AG09319 (cell line): ENCODE data around the gene PLCB1.

Experiments
- DNase-seq: peaks from one replicate; pipeline ENCODE4 v3.0.0-alpha.2; 2010; ENCODE audit warnings: low read depth; ENCODE audit errors: extremely low read depth
- TF ChIP-seq, protein P1 (sequence below): IDR thresholded peaks from 2 replicates; pipeline ENCODE4 v1.5.1; 2011; ENCODE audit warnings: low read depth, mild to moderate bottlenecking, inconsistent platforms, low read length, moderate library complexity

PLCB1 gene

DNA sequence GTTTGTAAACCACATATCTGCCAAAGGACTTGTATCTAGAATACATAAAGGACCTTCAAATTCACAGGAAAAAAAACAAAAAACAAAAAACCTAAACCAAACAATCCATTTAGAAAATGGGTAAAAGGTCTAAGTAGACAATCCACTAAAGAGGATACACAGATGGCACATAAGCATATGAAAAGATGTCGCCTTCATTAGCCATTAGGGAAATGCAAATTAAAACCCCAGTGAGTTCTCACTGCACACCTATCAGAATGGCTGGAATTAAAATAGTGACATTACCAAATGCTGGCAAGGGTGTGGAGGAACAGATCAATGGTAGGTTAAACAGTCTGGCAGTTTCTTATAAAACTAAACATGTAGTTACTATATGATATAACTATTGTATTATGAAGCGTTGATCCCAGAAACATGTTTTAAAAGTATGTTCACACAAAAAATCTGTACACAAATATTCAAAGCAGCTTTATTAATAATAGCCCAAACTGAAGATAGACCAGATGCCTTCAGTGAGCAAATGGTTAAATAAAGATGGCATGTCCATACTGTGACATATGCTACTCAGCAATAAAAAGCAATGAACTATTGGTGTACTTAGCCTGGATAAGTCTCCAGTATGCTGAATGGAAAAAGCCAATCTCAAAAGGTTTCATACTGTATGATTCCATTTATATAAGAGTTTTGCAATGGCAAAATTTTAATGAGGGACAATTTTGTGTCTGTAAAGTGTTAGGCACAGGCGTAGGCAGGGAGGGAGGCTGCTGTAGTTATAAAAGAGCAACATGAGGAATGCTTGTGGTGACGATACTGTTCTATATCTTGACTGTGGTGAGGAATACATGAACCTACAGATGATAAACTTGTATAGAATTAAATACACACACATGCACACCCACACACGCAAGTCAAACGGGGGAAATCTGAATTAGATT is 43.9 kb downstream of the PLCB1 start:
- no peak for DNase-seq
- TF ChIP-seq, protein P1, sequence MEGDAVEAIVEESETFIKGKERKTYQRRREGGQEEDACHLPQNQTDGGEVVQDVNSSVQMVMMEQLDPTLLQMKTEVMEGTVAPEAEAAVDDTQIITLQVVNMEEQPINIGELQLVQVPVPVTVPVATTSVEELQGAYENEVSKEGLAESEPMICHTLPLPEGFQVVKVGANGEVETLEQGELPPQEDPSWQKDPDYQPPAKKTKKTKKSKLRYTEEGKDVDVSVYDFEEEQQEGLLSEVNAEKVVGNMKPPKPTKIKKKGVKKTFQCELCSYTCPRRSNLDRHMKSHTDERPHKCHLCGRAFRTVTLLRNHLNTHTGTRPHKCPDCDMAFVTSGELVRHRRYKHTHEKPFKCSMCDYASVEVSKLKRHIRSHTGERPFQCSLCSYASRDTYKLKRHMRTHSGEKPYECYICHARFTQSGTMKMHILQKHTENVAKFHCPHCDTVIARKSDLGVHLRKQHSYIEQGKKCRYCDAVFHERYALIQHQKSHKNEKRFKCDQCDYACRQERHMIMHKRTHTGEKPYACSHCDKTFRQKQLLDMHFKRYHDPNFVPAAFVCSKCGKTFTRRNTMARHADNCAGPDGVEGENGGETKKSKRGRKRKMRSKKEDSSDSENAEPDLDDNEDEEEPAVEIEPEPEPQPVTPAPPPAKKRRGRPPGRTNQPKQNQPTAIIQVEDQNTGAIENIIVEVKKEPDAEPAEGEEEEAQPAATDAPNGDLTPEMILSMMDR, result no peak

DNA sequence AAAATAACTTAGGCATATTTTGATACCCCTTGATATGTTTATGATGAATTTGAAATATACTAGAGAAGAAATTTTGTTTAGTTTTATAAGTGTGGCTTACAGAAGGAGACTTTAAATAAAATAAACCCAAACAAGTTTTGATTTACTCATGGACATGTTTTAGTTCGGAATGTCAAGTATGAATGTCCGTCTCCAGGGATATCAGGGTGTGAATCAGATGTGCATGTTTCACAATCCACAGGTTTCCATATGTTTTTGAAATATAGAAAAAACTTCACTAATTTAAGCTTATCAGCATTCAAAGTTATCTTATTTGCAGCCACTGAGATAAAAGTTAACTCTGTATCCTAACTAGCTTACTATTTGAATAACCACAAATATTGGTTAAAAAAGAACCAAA is 51.5 kb downstream of the PLCB1 start:
- no peak for DNase-seq

DNA sequence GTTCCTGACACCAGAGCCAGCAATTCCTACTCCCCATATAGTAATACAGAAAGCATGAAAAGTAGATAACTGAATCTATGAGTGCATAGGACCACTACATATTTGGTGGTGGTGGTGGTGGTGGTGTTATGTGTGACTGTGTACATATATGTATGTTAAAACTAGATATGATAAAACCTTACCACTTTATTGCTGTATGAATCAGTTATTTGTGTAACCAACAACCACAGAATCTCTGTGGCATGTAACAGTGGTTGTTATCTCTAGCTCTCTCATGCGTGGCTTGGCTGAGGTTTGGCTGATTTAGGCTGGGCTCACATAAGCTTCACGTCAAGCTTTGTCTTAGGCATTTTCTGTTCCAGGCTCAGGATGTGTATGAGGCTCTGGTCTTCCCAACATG is 55.7 kb downstream of the PLCB1 start:
- DNase-seq, result no peak
- TF ChIP-seq, protein P1, result no peak

More for the DNA sequence above, 51.5 kb downstream of the PLCB1 start:
- TF ChIP-seq, protein P1, result no peak

DNA sequence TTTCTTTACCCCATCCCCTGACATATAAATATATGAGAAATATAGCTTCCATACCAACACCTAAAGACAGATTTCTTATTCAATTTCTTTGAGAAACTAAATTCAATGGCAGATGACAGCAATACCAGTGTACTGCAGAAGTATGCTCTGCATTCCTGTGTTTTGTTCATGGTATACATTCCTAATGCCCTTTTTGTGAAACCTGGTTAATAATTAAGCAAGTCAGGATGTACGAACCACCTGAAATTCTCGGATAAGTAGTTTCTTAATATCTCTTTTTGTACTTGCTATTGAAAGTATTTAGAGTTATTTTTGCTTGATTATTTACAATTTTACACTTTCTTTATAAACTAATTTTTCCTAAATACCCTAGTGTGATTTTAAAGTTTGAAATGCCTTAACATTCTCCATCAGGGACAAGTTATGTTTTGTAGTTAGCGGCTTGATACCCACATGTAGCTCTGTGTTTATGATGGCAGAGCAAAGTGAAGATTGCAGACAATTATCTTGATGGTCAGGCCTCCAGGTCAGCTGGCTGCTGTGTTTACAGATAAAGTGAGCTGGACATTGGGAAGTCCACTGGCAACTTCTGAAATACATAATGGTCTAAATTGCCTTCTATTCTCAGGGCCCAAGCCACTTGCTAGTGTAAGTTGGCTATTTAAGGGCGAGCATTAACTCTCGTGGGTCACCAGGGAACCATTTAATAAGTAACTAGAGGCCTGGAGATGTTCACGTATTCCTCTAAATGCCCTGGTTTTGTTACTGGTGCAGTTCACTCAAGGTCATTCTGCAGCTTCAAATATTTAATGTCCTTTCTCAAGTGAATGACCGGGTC is 58.2 kb downstream of the PLCB1 start:
- DNase-seq, result no peak

DNA sequence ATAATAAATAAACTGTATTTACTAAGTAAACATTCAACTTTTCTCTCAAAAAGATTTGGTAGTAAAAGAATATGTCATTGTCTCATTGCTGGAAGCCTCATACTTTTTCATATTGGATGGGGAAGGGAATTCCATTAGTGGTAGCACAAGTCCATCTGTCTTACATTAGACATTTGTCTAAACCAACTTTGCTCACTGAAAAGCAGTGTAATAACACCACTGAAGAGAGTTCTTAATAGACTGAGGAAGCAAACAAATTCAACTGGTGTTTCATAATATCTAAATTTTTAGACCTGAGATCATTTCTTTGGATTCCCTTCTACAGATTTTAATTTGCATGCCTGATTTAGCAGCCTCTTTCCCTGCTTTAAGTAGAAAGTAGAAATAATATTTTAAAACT is 62.7 kb downstream of the PLCB1 start:
- peak; percentile 55 for DNase-seq
- TF ChIP-seq, protein P1, result no peak

More for the DNA sequence above, 58.2 kb downstream of the PLCB1 start:
- TF ChIP-seq, protein P1, result no peak

DNA sequence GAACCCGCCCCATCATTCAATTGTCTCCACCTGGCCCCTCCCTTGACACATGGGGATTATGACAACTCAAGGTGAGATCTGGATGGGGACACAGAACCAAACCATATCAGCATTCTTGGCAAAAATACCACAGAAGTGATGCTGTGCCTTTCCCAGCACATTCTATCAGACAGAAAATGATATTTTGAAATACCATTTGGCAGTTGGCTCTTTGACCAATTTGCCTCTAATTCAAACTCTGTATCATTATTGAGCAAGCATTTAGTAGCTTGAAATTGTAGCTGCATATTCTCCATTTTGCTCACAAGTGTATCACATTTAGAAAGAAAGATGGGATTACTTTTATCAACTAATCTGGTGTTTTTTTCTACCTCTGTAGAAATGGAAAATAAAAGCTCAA is 64.0 kb downstream of the PLCB1 start:
- no peak for DNase-seq
- TF ChIP-seq, protein P1, result no peak

DNA sequence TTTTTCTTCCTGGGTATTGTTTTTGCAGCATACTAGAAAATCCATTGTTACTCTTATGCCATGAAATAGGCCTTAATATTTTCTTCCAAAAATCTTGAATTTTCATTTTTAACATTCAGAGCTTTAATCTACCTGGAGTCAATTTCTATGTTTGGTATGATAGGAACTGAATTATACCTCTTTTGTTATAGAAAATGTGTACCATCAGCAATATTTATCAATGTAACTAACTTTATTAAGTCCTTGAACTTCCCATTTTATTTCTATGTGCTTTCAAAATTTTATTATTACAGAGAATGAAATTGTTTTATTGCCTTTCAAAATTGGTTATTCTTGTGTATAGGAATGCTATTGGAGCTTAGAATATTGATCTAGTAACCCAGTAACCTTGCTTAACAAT is 68.2 kb downstream of the PLCB1 start:
- TF ChIP-seq, protein P1, result no peak
- no peak for DNase-seq
